ENCODE results near the gene MT1H.

GRCh38 chr16:56636616-56637413, 32.8 kb upstream of the MT1H start:
- TF ChIP-seq CTCF (IDR thresholded peaks at IDR 0.05) = no peak
- no peak for TF ChIP-seq EZH2 (IDR thresholded peaks at IDR 0.05; ENCODE audit: borderline replicate concordance, insufficient read depth, low read depth, low read length, poor library complexity, severe bottlenecking)

Measured in B cell (primary cell).